ENCODE data around the gene KLF4. TPM values are rescaled to one million over a fixed set of nuclear protein-coding genes. Genes with fewer than 3 reads are reported as not detected.

Gene KLF4
- total RNA-seq, 1 donor from 2014 or later, result 4.4 TPM

GRCh38 chr9:107513464-107514100, 24.0 kb upstream of the KLF4 start:
- no peak overlapping the region for H3K27ac Mint-ChIP-seq (ENCODE audit: unreplicated experiment)
- Histone ChIP-seq H4K20me1 (ENCODE audit: insufficient read depth, low read length) (no peaks in the 10 kb centered on the region), H3K4me3 (ENCODE audit: insufficient read depth, low read depth, low read length) (no peak overlapping the region), H3K27me3 (ENCODE audit: insufficient read depth, low read length) (no peaks in the 10 kb centered on the region), H3K9me3 (ENCODE audit: insufficient read depth, low read depth, low read length) (no peaks in the 10 kb centered on the region), H3K4me1 (ENCODE audit: insufficient read depth, low read length) (no peaks in the 10 kb centered on the region), H3K79me2 (ENCODE audit: insufficient read depth, low read length) (no peaks in the 10 kb centered on the region), H2AFZ (ENCODE audit: low read depth, low read length) (no peak overlapping the region), H3K9ac (ENCODE audit: low read length) (no peak overlapping the region), H3K36me3 (ENCODE audit: insufficient read depth, low read length) (no peaks in the 10 kb centered on the region), H3K4me2 (ENCODE audit: low read length) (no peak overlapping the region), H3K27ac (ENCODE audit: low read depth, low read length) (no peak overlapping the region)
- no peak overlapping the region for H3K4me3 Mint-ChIP-seq (ENCODE audit: unreplicated experiment)
- H3K36me3 Mint-ChIP-seq (ENCODE audit: low read depth, unreplicated experiment), result no peaks in the 10 kb centered on the region
- peaks cover 5% of the 10 kb centered on the region for H3K9me3 Mint-ChIP-seq (ENCODE audit: unreplicated experiment)
- FAIRE-seq (no peak), DNase-seq (ENCODE audit: low read depth) (no peak)
- TF ChIP-seq CTCF (IDR thresholded peaks at IDR 0.05; ENCODE audit: insufficient read depth, low read depth, low read length), result no peak
- no peak for TF ChIP-seq EZH2 (IDR thresholded peaks at IDR 0.05; ENCODE audit: insufficient read depth, low read length)
- H3K4me1 Mint-ChIP-seq (ENCODE audit: low read depth, unreplicated experiment), result no peaks in the 10 kb centered on the region
- peaks cover 10% of the 10 kb centered on the region for H3K27me3 Mint-ChIP-seq (ENCODE audit: low read depth, unreplicated experiment)

GRCh38 chr9:107504585-107505455, 15.3 kb upstream of the KLF4 start:
- peak overlapping the region; percentile 1 for H2AFZ ChIP-seq (ENCODE audit: low read depth, low read length)

More at GRCh38 chr9:107504585-107505455, 15.3 kb upstream of the KLF4 start:
- DNase-seq (ENCODE audit: low read depth) (peak; percentile 78), FAIRE-seq (peak; percentile 86)
- Mint-ChIP-seq H3K27ac (ENCODE audit: unreplicated experiment) (peak overlapping the region; percentile 93), H3K4me1 (ENCODE audit: low read depth, unreplicated experiment) (peaks cover 10% of the 10 kb centered on the region), H3K9me3 (ENCODE audit: unreplicated experiment) (peaks cover 5% of the 10 kb centered on the region), H3K36me3 (ENCODE audit: low read depth, unreplicated experiment) (no peaks in the 10 kb centered on the region), H3K4me3 (ENCODE audit: unreplicated experiment) (peak overlapping the region; percentile 22), H3K27me3 (ENCODE audit: low read depth, unreplicated experiment) (peaks cover 6% of the 10 kb centered on the region)
- Histone ChIP-seq H3K79me2 (ENCODE audit: insufficient read depth, low read length) (no peaks in the 10 kb centered on the region), H3K27ac (ENCODE audit: low read depth, low read length) (peak overlapping the region; percentile 49), H4K20me1 (ENCODE audit: insufficient read depth, low read length) (no peaks in the 10 kb centered on the region), H3K4me3 (ENCODE audit: insufficient read depth, low read depth, low read length) (no peak overlapping the region), H3K9ac (ENCODE audit: low read length) (peak overlapping the region; percentile 42), H3K36me3 (ENCODE audit: insufficient read depth, low read length) (no peaks in the 10 kb centered on the region), H3K27me3 (ENCODE audit: insufficient read depth, low read length) (no peaks in the 10 kb centered on the region), H3K4me2 (ENCODE audit: low read length) (peak overlapping the region; percentile 55), H3K9me3 (ENCODE audit: insufficient read depth, low read depth, low read length) (no peaks in the 10 kb centered on the region), H3K4me1 (ENCODE audit: insufficient read depth, low read length) (peaks cover 13% of the 10 kb centered on the region)
- TF ChIP-seq EZH2 (IDR thresholded peaks at IDR 0.05; ENCODE audit: insufficient read depth, low read length) (no peak), CTCF (IDR thresholded peaks at IDR 0.05; ENCODE audit: insufficient read depth, low read depth, low read length) (no peak)

Data from astrocyte (in vitro differentiated cells and primary cell).